GM23338 (cell line): ENCODE results near the gene ITCH.

ENCODE experiments used
- CREB1 ChIP-seq: fragments of 250-450 bp; sonication (Bioruptor Pico); IDR thresholded peaks from 2 replicates; pipeline ENCODE4 v1.5.0; 2020; ENCODE audit warnings: low read depth, mild to moderate bottlenecking, moderate library complexity
- CTCF ChIP-seq, 2 experiments: fragments of 200-600 bp in 1 of 2; sonication (generic) in 1 of 2; conservative IDR thresholded peaks; 2 replicates each; pipeline versions ENCODE4 v1.5.1 to v1.6.1; 2016 to 2017; ENCODE audit warnings: antibody characterized with exemption in 2 of 2, low read depth in 2 of 2, mild to moderate bottlenecking in 2 of 2, moderate library complexity in 1 of 2
- ETS1 ChIP-seq: IDR thresholded peaks from 2 replicates; pipeline ENCODE4 v1.6.1; 2016; ENCODE audit warnings: antibody characterized with exemption
- EZH2 ChIP-seq: fragments of 200-600 bp; sonication (generic); IDR thresholded peaks from one replicate; pipeline ENCODE4 v1.8.0; 2017; ENCODE audit warnings: antibody characterized with exemption, mild to moderate bottlenecking, low read depth; ENCODE audit not compliant: unreplicated experiment
- EZH2phosphoT487 ChIP-seq: fragments of 200-600 bp; sonication (generic); IDR thresholded peaks from one replicate; pipeline ENCODE4 v1.8.1; 2018; ENCODE audit warnings: antibody characterized with exemption; ENCODE audit not compliant: unreplicated experiment
- POLR2AphosphoS5 ChIP-seq: IDR thresholded peaks from 2 replicates; pipeline ENCODE4 v1.6.1; 2016; ENCODE audit warnings: antibody characterized with exemption, low read depth
- REST ChIP-seq: IDR thresholded peaks from one replicate; pipeline ENCODE4 v1.6.1; 2018; ENCODE audit warnings: antibody characterized with exemption; ENCODE audit not compliant: unreplicated experiment
- STAT1 ChIP-seq: IDR thresholded peaks from one replicate; pipeline ENCODE4 v1.6.1; 2016; ENCODE audit warnings: antibody characterized with exemption; ENCODE audit not compliant: unreplicated experiment

- TF ChIP-seq EZH2phosphoT487 (no peak), CTCF (conservative IDR thresholded peaks at IDR 0.05; ENCODE audit: low read depth in 2 of 2) (no peak), STAT1 (no peak), POLR2AphosphoS5 (no peak), EZH2 (no peak), REST (no peak), ETS1 (no peak), CREB1 (CRISPR knock-in tag) (no peak)
Measured at GRCh38 chr20:34412453-34412852, 49.4 kb downstream of the ITCH start.
